ENCODE measurements around the gene B3GALT5. TPM values are rescaled to one million over a fixed set of nuclear protein-coding genes. Genes with fewer than 3 reads are reported as not detected.
A peak's percentile ranks its signal among the peaks of the same experiment; 100 is the strongest.

Gene B3GALT5
- total RNA-seq, 4 donors from 2014 or later, result 0.13 to 1.3 (median 0.77) TPM

- no peak for ATAC-seq
Observed at GRCh38 chr21:39705849-39706248, 93.1 kb downstream of the B3GALT5 start.

GRCh38 chr21:39707316-39707715 lies 94.6 kb downstream of the B3GALT5 start:
- no peak overlapping the region for H3K4me3 ChIP-seq
- WGBS, 2 donors (ENCODE audit: low coverage in 1 of 2), result 29 to 31% methylated on average over 1 of the region's 1 CpG
- H3K4me1 ChIP-seq, result no peaks in the 10 kb centered on the region
- TF ChIP-seq EP300 (IDR thresholded peaks at IDR 0.05), result no peak
- TF ChIP-seq POLR2AphosphoS5 (IDR thresholded peaks at IDR 0.05), result no peak
- TF ChIP-seq POLR2A (IDR thresholded peaks at IDR 0.05), result no peak
- no peak for TF ChIP-seq CTCF (IDR thresholded peaks at IDR 0.05)
- peaks cover 15% of the 10 kb centered on the region for H3K27me3 ChIP-seq
- H3K9me3 ChIP-seq, result peaks cover 0 to 16% (median 0%) of the 10 kb centered on the region in 3 donors
- H3K36me3 ChIP-seq, result no peaks in the 10 kb centered on the region
- ATAC-seq, result no peak
- H3K27ac ChIP-seq, result no peak overlapping the region

More at GRCh38 chr21:39705849-39706248, 93.1 kb downstream of the B3GALT5 start:
- Histone ChIP-seq H3K4me1 (no peaks in the 10 kb centered on the region), H3K27me3 (peaks cover 9% of the 10 kb centered on the region), H3K27ac (no peak overlapping the region), H3K36me3 (no peaks in the 10 kb centered on the region), H3K4me3 (no peak overlapping the region), H3K9me3 (peaks cover 0 to 16% (median 0%) of the 10 kb centered on the region in 3 donors)
- TF ChIP-seq POLR2A (IDR thresholded peaks at IDR 0.05), result no peak
- peak in 1 of 4 experiments; percentile 14 for TF ChIP-seq CTCF (IDR thresholded peaks at IDR 0.05)
- no peak for TF ChIP-seq EP300 (IDR thresholded peaks at IDR 0.05)
- TF ChIP-seq POLR2AphosphoS5 (IDR thresholded peaks at IDR 0.05), result no peak
- 78 to 90% methylated on average over 2 of the region's 2 CpGs for WGBS, 2 donors (ENCODE audit: low coverage in 1 of 2)

- H3K4me3 ChIP-seq, result no peak overlapping the region
- TF ChIP-seq POLR2AphosphoS5 (IDR thresholded peaks at IDR 0.05), result no peak
- TF ChIP-seq CTCF (IDR thresholded peaks at IDR 0.05), result no peak
- TF ChIP-seq POLR2A (IDR thresholded peaks at IDR 0.05), result no peak
- TF ChIP-seq EP300 (IDR thresholded peaks at IDR 0.05), result no peak
- 60 to 100% methylated on average over 1 of the region's 8 CpGs for WGBS, 2 donors (ENCODE audit: low coverage in 1 of 2)
- peaks cover 14% of the 10 kb centered on the region for H3K27me3 ChIP-seq
- no peak overlapping the region for H3K27ac ChIP-seq
- no peaks in the 10 kb centered on the region for H3K4me1 ChIP-seq
- H3K36me3 ChIP-seq, result no peaks in the 10 kb centered on the region
- no peak for ATAC-seq
- H3K9me3 ChIP-seq, result no peaks in the 10 kb centered on the region
Observed at GRCh38 chr21:39710866-39711265, 98.1 kb downstream of the B3GALT5 start.

GRCh38 chr21:39712273-39712672 lies 99.5 kb downstream of the B3GALT5 start:
- Histone ChIP-seq H3K36me3 (no peaks in the 10 kb centered on the region), H3K9me3 (no peaks in the 10 kb centered on the region), H3K27me3 (peaks cover 9% of the 10 kb centered on the region), H3K27ac (no peak overlapping the region), H3K4me1 (no peaks in the 10 kb centered on the region), H3K4me3 (no peak overlapping the region)
- WGBS, 2 donors (ENCODE audit: low coverage in 1 of 2), result 67 to 83% methylated on average over 2 to 3 of the region's 7 CpGs
- TF ChIP-seq POLR2AphosphoS5 (IDR thresholded peaks at IDR 0.05) (no peak), EP300 (IDR thresholded peaks at IDR 0.05) (no peak), POLR2A (IDR thresholded peaks at IDR 0.05) (no peak), CTCF (IDR thresholded peaks at IDR 0.05) (no peak)
- ATAC-seq, result no peak

GRCh38 chr21:39712976-39713375 lies 100.2 kb downstream of the B3GALT5 start:
- WGBS, 2 donors (ENCODE audit: low coverage in 1 of 2), result 60 to 100% methylated on average over 1 to 2 of the region's 3 CpGs
- no peak overlapping the region for H3K4me3 ChIP-seq
- no peak for ATAC-seq
- no peaks in the 10 kb centered on the region for H3K4me1 ChIP-seq
- TF ChIP-seq CTCF (IDR thresholded peaks at IDR 0.05) (no peak), EP300 (IDR thresholded peaks at IDR 0.05) (no peak), POLR2AphosphoS5 (IDR thresholded peaks at IDR 0.05) (no peak), POLR2A (IDR thresholded peaks at IDR 0.05) (no peak)
- H3K27me3 ChIP-seq, result peaks cover 14% of the 10 kb centered on the region
- no peak overlapping the region for H3K27ac ChIP-seq
- no peaks in the 10 kb centered on the region for H3K9me3 ChIP-seq
- H3K36me3 ChIP-seq, result no peaks in the 10 kb centered on the region

Data from gastroesophageal sphincter (tissue), 4 donors.